ENCODE results near the gene MYRFL. TPM values are rescaled to one million over a fixed set of nuclear protein-coding genes. Genes with fewer than 3 reads are reported as not detected.

The MYRFL gene
- total and polyA plus RNA-seq, 5 donors, result 0.05 to 0.36 (median 0.20) TPM; not detected in 2

DNA sequence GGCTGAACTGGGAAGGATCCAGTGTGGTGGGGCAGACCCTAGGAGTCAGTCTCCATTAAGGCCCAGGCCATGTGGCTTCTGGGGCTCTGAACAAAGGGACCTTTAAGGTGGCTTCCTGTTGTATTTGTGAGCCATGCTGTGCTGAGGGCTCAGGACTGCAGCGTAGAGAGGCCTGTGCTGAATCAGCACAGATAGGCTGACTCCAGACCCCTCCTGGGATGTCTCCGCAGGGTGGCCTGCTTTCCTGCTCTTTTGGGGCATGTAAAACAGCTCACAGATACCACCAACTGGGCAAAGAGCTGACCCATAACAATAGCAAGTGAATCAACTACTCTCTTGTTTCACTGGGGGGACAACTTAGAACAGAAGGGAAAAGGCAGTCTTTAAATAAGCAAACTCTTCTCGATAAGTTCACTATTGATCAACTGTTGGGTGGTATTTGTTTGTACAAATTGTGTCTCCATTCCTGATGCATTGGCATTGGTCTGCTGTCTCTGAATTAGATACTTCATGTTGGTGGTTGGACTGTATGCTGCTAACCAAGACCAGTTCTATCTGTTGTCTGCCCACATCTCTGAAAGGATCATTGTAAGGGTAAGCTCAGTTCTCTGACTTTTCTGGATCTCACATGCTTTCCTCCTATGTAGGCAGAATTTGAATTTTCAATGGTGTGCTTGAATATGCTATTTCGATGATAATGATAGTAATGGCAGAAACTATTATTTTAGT is 71.8 kb downstream of the MYRFL start:
- intact Hi-C loops (cut with DNase I), result no loop called here
- Histone ChIP-seq H3K9me3 (ENCODE audit: control insufficient read depth, low read length) (no peaks in the 10 kb centered on the region), H3K27me3 (ENCODE audit: control insufficient read depth, insufficient read depth) (no peaks in the 10 kb centered on the region), H3K4me1 (ENCODE audit: control insufficient read depth, insufficient read depth, low read length) (no peaks in the 10 kb centered on the region), H3K27ac (ENCODE audit: low read length) (no peak overlapping the region), H3K4me3 (ENCODE audit: low read length) (no peak overlapping the region)
- DNase-seq, result no peak
- no peak for ATAC-seq
- 89% methylated on average over 4 of the region's 4 CpGs for WGBS

DNA sequence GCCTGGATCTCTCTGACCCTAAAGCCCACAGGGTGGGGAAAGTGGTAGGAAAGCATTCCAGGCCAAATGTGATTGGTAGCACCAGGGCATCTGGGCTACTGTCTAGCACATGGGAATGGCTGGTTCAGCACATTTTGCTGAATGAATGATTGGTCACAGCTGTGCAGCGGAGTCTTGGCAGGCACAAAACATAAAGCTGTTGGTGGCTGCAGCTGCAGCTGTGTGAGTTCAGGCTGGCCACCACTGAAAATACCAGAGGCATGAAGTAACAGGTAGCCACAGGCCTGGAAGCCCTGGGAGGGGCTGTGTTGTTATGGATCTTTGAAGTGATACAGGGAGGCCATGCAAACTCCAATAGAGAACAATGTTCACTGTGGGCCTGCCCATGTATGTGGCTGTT is 72.7 kb downstream of the MYRFL start:
- WGBS, result 78% methylated on average over 1 of the region's 1 CpG
- Histone ChIP-seq H3K4me3 (ENCODE audit: low read length) (no peak overlapping the region), H3K27me3 (ENCODE audit: control insufficient read depth, insufficient read depth) (no peaks in the 10 kb centered on the region), H3K4me1 (ENCODE audit: control insufficient read depth, insufficient read depth, low read length) (no peaks in the 10 kb centered on the region), H3K27ac (ENCODE audit: low read length) (no peak overlapping the region), H3K9me3 (ENCODE audit: control insufficient read depth, low read length) (no peaks in the 10 kb centered on the region)
- ATAC-seq (peak; percentile 70 to 85), DNase-seq (peak; percentile 44 to 77 (median 67))
- intact Hi-C loops (cut with DNase I), result no loop called here

DNA sequence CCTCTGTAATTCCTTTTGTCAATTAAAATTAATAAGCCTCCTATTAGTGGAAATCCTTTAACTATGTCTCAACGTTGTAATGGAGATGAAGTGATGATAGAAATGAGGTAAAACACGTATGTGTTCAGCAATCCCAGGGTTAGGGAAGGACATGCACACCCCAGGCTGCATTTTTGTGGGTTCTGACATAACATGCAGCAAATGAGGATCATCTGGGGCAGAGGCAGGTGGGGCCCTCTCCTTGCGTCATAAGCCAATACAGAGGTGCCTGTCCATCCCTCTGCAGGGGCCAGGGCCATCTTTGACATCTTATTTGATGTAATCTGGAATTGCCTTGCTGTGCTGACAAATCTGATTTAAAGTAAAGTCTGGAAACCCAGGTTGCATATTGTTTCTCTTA is 73.2 kb downstream of the MYRFL start:
- H3K9me3 ChIP-seq (ENCODE audit: control insufficient read depth, low read length), result no peaks in the 10 kb centered on the region
- no peaks in the 10 kb centered on the region for H3K4me1 ChIP-seq (ENCODE audit: control insufficient read depth, insufficient read depth, low read length)
- no peak overlapping the region for H3K27ac ChIP-seq (ENCODE audit: low read length)
- intact Hi-C loops (cut with DNase I), result no loop called here
- H3K4me3 ChIP-seq (ENCODE audit: low read length), result no peak overlapping the region
- ATAC-seq, result no peak
- no peak for DNase-seq
- no peaks in the 10 kb centered on the region for H3K27me3 ChIP-seq (ENCODE audit: control insufficient read depth, insufficient read depth)
- 71% methylated on average over 3 of the region's 3 CpGs for WGBS

DNA sequence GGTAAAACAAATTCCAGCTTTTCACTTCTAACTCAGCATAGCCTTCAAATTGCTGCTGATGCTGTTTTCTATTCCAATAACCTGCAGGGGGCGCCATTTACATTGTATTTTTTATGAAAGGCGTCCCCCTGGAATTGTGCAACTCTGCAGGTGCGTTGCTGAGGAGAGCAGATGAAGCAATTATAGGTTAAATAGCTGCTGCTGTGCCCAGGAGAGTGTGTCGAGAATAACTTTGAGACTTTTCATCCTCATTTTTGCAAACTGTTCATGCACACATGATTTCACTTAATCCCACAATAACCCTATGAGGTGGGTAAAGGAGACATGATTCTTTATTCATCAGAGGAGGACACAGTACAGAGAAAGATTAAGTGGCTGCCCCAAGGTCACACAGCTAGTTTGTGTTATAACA is 75.7 kb downstream of the MYRFL start:
- Histone ChIP-seq H3K9me3 (ENCODE audit: control insufficient read depth, low read length) (no peaks in the 10 kb centered on the region), H3K4me1 (ENCODE audit: control insufficient read depth, insufficient read depth, low read length) (no peaks in the 10 kb centered on the region), H3K27ac (ENCODE audit: low read length) (no peak overlapping the region), H3K4me3 (ENCODE audit: low read length) (no peak overlapping the region), H3K27me3 (ENCODE audit: control insufficient read depth, insufficient read depth) (no peaks in the 10 kb centered on the region)
- DNase-seq, result peak; percentile 55 to 75 (median 68)
- intact Hi-C loops (cut with DNase I), result loop anchor here in 2 of 4 donors (2.0 to 5.0 kb wide), 2 partner anchors 676 to 677 kb away; no protein-coding TSS in a partner anchor
- peak; percentile 15 to 75 for ATAC-seq
- under 1% methylated on average over 4 of the region's 4 CpGs for whole genome bisulfite sequencing

DNA sequence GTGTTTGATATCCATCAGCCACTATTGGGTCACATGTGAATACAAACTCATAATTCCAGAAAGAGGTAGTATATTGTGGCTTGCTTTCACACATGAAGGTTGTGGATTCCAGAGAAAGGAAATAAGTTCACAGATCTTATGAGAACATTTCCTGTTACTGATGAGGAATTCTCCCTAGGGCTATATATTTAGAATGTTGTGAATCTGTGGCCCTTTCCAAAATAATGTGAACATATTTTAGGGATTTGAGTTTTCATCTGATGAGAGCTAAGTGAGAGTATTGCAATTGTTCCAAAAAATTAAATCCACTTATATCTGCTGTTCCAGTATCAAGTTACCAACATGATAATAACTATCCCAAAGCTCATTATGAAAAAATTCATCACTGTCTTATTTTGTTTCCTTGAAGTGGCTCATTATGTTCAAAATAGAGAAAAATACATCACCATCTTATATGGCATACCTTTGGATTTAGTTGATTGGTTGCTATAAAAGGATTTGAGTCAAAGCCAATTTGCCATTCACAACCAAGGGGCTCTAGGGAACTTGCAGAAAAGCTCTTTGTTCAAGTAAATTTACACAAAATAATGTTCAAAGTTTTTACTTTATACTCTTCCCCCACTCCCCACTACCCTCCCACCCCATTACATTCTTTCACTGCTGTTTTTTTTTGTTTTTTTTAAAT is 76.3 kb downstream of the MYRFL start:
- ATAC-seq (no peak), DNase-seq (no peak)
- no peaks in the 10 kb centered on the region for H3K27me3 ChIP-seq (ENCODE audit: control insufficient read depth, insufficient read depth)
- intact Hi-C loops (cut with DNase I), result loop anchor here in 2 of 4 donors (2.0 to 5.0 kb wide), 2 partner anchors 675 to 676 kb away; no protein-coding TSS in a partner anchor
- no peaks in the 10 kb centered on the region for H3K9me3 ChIP-seq (ENCODE audit: control insufficient read depth, low read length)
- no peak overlapping the region for H3K4me3 ChIP-seq (ENCODE audit: low read length)
- no peak overlapping the region for H3K27ac ChIP-seq (ENCODE audit: low read length)
- no peaks in the 10 kb centered on the region for H3K4me1 ChIP-seq (ENCODE audit: control insufficient read depth, insufficient read depth, low read length)

DNA sequence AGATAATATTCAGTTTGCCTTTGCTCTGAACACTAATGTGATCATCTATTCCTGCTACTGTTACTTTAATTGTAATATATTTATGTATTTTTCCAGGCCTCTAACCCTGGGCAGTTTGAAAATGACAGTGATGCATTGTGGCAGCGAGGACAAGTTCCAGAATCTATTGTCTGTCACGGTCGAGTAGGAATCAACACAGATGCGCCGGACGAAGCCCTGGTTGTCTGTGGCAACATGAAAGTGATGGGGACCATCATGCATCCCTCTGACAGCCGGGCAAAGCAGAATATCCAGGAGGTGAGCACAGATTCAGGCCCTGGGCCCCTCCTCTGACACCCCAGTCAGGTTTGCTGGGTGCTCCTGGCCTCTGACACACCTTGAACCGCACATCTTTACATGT is 78.5 kb downstream of the MYRFL start:
- Histone ChIP-seq H3K27ac (ENCODE audit: low read length) (no peak overlapping the region), H3K9me3 (ENCODE audit: control insufficient read depth, low read length) (no peaks in the 10 kb centered on the region), H3K27me3 (ENCODE audit: control insufficient read depth, insufficient read depth) (no peaks in the 10 kb centered on the region), H3K4me3 (ENCODE audit: low read length) (no peak overlapping the region), H3K4me1 (ENCODE audit: control insufficient read depth, insufficient read depth, low read length) (no peaks in the 10 kb centered on the region)
- ATAC-seq (no peak), DNase-seq (no peak)
- WGBS, result 96% methylated on average over 8 of the region's 8 CpGs
- intact Hi-C loops (cut with DNase I), result loop anchor here in 1 of 4 donors (5.0 kb wide), 1 partner anchor 674 kb away; no protein-coding TSS in a partner anchor

DNA sequence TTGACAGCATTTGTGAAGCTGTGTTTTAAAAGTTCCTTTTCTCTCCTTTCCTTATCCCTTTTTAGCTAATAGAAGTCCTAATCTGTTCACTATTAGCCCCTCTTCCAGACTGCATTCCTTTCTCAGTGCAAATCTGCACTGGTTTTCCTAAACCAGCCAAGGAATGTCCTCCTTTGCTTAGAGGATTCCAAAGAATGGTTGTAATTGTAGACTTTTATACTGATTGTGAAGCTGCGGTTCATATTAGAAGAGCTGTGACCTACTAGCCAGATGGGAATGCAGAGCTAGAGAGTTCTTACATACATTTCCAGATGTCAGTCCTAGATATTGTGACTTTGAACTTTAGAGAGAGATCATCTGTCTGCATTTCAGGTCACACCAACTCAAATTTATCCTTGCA is 79.8 kb downstream of the MYRFL start:
- no peaks in the 10 kb centered on the region for H3K9me3 ChIP-seq (ENCODE audit: control insufficient read depth, low read length)
- H3K27me3 ChIP-seq (ENCODE audit: control insufficient read depth, insufficient read depth), result no peaks in the 10 kb centered on the region
- no peak for DNase-seq
- ATAC-seq, result peak in 1 of 2 donors; percentile 19
- H3K4me3 ChIP-seq (ENCODE audit: low read length), result no peak overlapping the region
- intact Hi-C loops (cut with DNase I), result loop anchor here in 1 of 4 donors (5.0 kb wide), 1 partner anchor 673 kb away; no protein-coding TSS in a partner anchor
- 54% methylated on average over 1 of the region's 1 CpG for WGBS
- H3K27ac ChIP-seq (ENCODE audit: low read length), result no peak overlapping the region
- no peaks in the 10 kb centered on the region for H3K4me1 ChIP-seq (ENCODE audit: control insufficient read depth, insufficient read depth, low read length)

DNA sequence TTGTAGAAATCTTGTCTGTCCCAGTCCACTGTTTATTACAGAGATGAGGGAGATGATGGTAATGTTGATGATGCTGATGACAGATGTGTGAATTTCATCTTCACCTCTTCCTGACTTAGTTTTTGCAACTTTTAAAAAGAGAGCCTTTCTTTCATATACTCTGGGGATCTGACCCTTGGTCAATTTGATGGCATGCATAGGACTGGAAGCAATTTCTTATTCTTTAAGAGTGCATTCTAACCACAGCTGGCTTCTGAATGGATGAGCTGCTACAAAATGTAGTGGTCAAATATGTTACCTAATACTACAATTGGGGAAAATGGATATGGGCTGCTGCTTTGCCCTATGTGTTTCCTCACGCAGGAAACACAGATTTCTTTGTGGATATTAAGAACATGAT is 80.8 kb downstream of the MYRFL start:
- Histone ChIP-seq H3K27ac (ENCODE audit: low read length) (no peak overlapping the region), H3K9me3 (ENCODE audit: control insufficient read depth, low read length) (no peaks in the 10 kb centered on the region), H3K4me3 (ENCODE audit: low read length) (no peak overlapping the region), H3K27me3 (ENCODE audit: control insufficient read depth, insufficient read depth) (no peaks in the 10 kb centered on the region), H3K4me1 (ENCODE audit: control insufficient read depth, insufficient read depth, low read length) (no peaks in the 10 kb centered on the region)
- 92% methylated on average over 1 of the region's 1 CpG for WGBS
- DNase-seq, result no peak
- no peak for ATAC-seq
- intact Hi-C loops (cut with DNase I), result no loop called here

DNA sequence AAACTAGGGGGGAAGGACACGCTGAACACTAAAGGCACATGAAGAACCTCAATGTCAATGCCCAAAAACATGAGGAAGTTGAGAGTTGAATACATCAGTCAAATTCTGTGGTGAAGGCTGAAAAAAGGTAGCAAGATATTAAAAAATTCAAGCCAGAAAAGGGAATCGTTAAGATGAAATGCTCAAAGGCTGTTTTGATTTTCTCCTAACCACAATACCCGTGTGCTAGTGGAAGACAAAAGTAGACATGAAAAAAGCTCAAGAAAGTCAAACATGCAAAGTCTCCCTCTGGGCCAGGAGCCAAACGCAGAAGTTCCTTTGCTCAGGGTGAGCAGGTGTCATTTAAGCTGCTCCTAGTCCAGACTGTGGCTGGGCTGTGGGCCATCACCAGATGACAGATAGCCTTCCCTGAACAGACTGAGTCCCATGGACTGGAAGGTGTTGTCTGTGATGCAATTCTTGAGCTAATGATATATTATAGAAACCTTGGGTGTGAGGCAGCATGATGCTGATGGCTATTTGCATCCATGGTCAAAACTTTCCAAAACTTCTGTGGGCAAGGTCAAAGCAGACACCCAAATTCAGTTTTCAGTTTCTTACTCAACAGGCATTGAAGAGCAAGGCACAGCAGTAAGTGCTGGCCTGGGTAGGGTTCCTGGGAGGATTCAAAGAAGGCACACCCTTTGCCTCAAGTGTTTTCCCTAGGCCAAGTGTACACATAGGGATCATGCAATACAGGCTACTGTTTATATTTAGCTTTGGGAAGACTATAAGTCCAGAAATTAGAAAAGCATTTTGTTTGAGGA is 81.6 kb downstream of the MYRFL start:
- ATAC-seq, result no peak
- Histone ChIP-seq H3K4me1 (ENCODE audit: control insufficient read depth, insufficient read depth, low read length) (no peaks in the 10 kb centered on the region), H3K27me3 (ENCODE audit: control insufficient read depth, insufficient read depth) (no peaks in the 10 kb centered on the region), H3K27ac (ENCODE audit: low read length) (no peak overlapping the region), H3K4me3 (ENCODE audit: low read length) (no peak overlapping the region), H3K9me3 (ENCODE audit: control insufficient read depth, low read length) (no peaks in the 10 kb centered on the region)
- intact Hi-C loops (cut with DNase I), result no loop called here
- 88% methylated on average over 4 of the region's 4 CpGs for WGBS
- DNase-seq, result no peak

DNA sequence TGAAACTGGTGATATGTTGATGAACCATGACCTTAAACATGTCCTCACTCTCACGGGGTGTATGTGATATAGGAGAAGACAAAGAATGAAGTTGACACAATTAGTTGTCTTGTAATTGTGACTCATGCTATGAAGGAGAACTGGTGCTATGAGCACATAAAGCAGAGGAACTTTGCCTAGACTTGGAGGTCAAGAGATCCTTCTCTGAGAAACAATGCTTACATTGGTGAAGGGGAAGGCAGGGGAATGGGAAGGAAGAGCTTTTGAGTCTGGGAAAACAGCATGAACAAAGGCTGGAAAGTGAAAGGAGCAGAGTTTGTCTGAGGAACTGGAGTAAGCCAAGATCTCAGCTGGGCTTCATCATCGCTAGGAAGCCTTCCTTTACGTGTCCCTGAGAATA is 83.2 kb downstream of the MYRFL start:
- intact Hi-C loops (cut with DNase I), result no loop called here
- Histone ChIP-seq H3K4me1 (ENCODE audit: control insufficient read depth, insufficient read depth, low read length) (no peaks in the 10 kb centered on the region), H3K9me3 (ENCODE audit: control insufficient read depth, low read length) (no peaks in the 10 kb centered on the region), H3K4me3 (ENCODE audit: low read length) (no peak overlapping the region), H3K27me3 (ENCODE audit: control insufficient read depth, insufficient read depth) (no peaks in the 10 kb centered on the region), H3K27ac (ENCODE audit: low read length) (no peak overlapping the region)
- DNase-seq (no peak), ATAC-seq (peak in 1 of 2 donors; percentile 83)
- 33% methylated on average over 3 of the region's 3 CpGs for WGBS

DNA sequence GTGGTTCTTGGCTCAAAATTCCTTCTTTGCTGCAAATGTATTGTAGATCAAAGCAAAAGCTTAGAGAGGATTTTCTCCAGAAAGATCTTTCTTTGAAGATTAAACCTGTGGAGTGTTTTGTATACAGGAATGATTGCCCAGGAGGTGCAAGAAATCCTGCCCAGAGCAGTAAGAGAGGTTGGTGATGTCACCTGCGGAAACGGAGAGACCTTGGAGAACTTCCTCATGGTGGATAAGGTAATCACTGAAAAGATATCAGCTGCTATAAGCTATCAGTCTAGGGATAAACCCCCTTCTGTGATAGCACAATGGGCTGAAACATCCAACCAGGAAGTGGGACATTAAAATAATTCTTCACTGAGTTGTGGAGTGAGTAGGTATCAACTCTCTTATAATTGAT is 85.7 kb downstream of the MYRFL start:
- Histone ChIP-seq H3K27me3 (ENCODE audit: control insufficient read depth, insufficient read depth) (no peaks in the 10 kb centered on the region), H3K4me1 (ENCODE audit: control insufficient read depth, insufficient read depth, low read length) (no peaks in the 10 kb centered on the region), H3K9me3 (ENCODE audit: control insufficient read depth, low read length) (no peaks in the 10 kb centered on the region), H3K4me3 (ENCODE audit: low read length) (no peak overlapping the region), H3K27ac (ENCODE audit: low read length) (no peak overlapping the region)
- intact Hi-C loops (cut with DNase I), result no loop called here
- 62% methylated on average over 2 of the region's 2 CpGs for WGBS
- no peak for ATAC-seq
- no peak for DNase-seq
